GM12878 (cell line): ENCODE results near the gene HEATR1. TPM values are rescaled to one million over a fixed set of nuclear protein-coding genes. Genes with fewer than 3 reads are reported as not detected.

Experiments used
- ATAC-seq: fragments of 200-7000 bp; cut with Tn5 transposase; 3 replicates; pipeline ENCODE4 v1.9.1; 2020; ENCODE audit warnings: mild to moderate bottlenecking, moderate library complexity
- BruUV-seq: library from RNA; stranded (reverse); fragments of 400-500 nt; replicated peaks from 2 replicates; lab custom pipeline; 2021; lab: Mats Ljungman, UMichigan
- CTCF ChIA-PET: fragments of 300-600 bp; sonication (Branson Sonifier 250); formaldehyde crosslinking; extraction: SDS; loops from one replicate; lab custom pipeline; 2021; ENCODE audit warnings: inconsistent platforms; lab: Yijun Ruan, JAX
- POLR2A ChIA-PET: fragments of 350-600 bp; formaldehyde crosslinking; extraction: SDS; loops from one replicate; lab custom pipeline; 2021; ENCODE audit warnings: inconsistent platforms; lab: Charles Lee
- RAD21 ChIA-PET: fragments of 300-600 bp; sonication (Branson Sonifier 250); formaldehyde crosslinking; loops from one replicate; lab custom pipeline; 2023; ENCODE audit warnings: antibody characterized with exemption; ENCODE audit not compliant: unreplicated experiment; lab: Charles Lee
- SMC1A ChIA-PET: fragments of 300-600 bp; sonication (Branson Sonifier 250); formaldehyde crosslinking; loops from one replicate; lab custom pipeline; 2023; ENCODE audit not compliant: unreplicated experiment, uncharacterized antibody; lab: Charles Lee
- DNase-seq: peaks from one replicate; pipeline ENCODE4 v3.0.0-alpha.2; 2011; ENCODE audit warnings: low read depth, low spot score
- FAIRE-seq: peaks from 3 replicates; lab custom pipeline; 2011; peaks lifted over from hg19 to GRCh38; lab: Jason Lieb, UNC
- H2AFZ ChIP-seq: 2 replicates; pipeline ENCODE4 v1.6.0; 2011; ENCODE audit warnings: low read depth, low read length, control low read depth; ENCODE audit not compliant: control insufficient read depth
- H3K27ac ChIP-seq: 2 replicates; pipeline ENCODE4 v1.5.1; 2011; ENCODE audit warnings: control low read depth; ENCODE audit not compliant: control insufficient read depth, insufficient read depth
- H3K27me3 ChIP-seq, 2 experiments: replicated peaks in 1 of 2; 2 replicates each; pipeline versions ENCODE4 v1.6.0 to v1.6.1; 2011; ENCODE audit warnings: low read length in 1 of 2; ENCODE audit not compliant: control insufficient read depth in 2 of 2, insufficient read depth in 2 of 2
- H3K36me3 ChIP-seq, 2 experiments: 2 replicates each; pipeline ENCODE4 v1.5.1; 2011; ENCODE audit warnings: low read length in 1 of 2; ENCODE audit not compliant: control insufficient read depth in 2 of 2, insufficient read depth in 2 of 2
- H3K4me1 ChIP-seq: 2 replicates; pipeline ENCODE4 v1.6.1; 2011; ENCODE audit warnings: mild to moderate bottlenecking, low read length, moderate library complexity, mixed read lengths; ENCODE audit not compliant: control insufficient read depth, insufficient read depth
- H3K4me2 ChIP-seq: 2 replicates; pipeline ENCODE4 v1.6.0; 2011; ENCODE audit warnings: control low read depth; ENCODE audit not compliant: control insufficient read depth, insufficient read depth
- H3K4me3 ChIP-seq: fragments of 200-600 bp; sonication (generic); 2 replicates; pipeline ENCODE4 v1.5.1; 2016
- H3K79me2 ChIP-seq: 2 replicates; pipeline ENCODE4 v1.6.0; 2011; ENCODE audit warnings: low read length; ENCODE audit not compliant: control insufficient read depth, insufficient read depth
- H3K9ac ChIP-seq: 2 replicates; pipeline ENCODE4 v1.8.0; 2011; ENCODE audit warnings: low read length, control low read depth, mixed read lengths; ENCODE audit not compliant: control insufficient read depth, insufficient read depth
- H3K9me3 ChIP-seq: replicated peaks from 3 replicates; pipeline ENCODE4 v1.5.1; 2011; ENCODE audit warnings: mild to moderate bottlenecking, low read length; ENCODE audit not compliant: control insufficient read depth, insufficient read depth
- H4K20me1 ChIP-seq: 2 replicates; pipeline ENCODE4 v1.6.0; 2011; ENCODE audit not compliant: control insufficient read depth, insufficient read depth
- BACH1 ChIP-seq: fragments of 450-650 bp; IDR thresholded peaks from 2 replicates; pipeline ENCODE4 v1.6.1; 2017; ENCODE audit warnings: mild to moderate bottlenecking, borderline replicate concordance
- BCL11A ChIP-seq: IDR thresholded peaks from 2 replicates; pipeline ENCODE4 v1.6.1; 2011; ENCODE audit warnings: low read depth, low read length
- BCLAF1 ChIP-seq: fragments of 450-650 bp; IDR thresholded peaks from 2 replicates; pipeline ENCODE4 v1.6.1; 2017; ENCODE audit warnings: antibody characterized with exemption, mild to moderate bottlenecking, moderate library complexity
- BRCA1 ChIP-seq: IDR thresholded peaks from 2 replicates; pipeline ENCODE4 v1.6.1; 2011; ENCODE audit warnings: low read depth, low read length, improper control_type of control experiment
- CBX5 ChIP-seq: sonication (generic); IDR thresholded peaks from 2 replicates; pipeline ENCODE4 v1.6.1; 2016; ENCODE audit warnings: low read depth, moderate library complexity, mild to moderate bottlenecking, inconsistent platforms
- CEBPB ChIP-seq, 2 experiments: fragments of 150-350 bp in 1 of 2; IDR thresholded peaks; 2 replicates each; pipeline ENCODE4 v1.6.1; 2012 to 2014; ENCODE audit warnings: low read depth in 2 of 2, low read length in 2 of 2, borderline replicate concordance in 1 of 2, inconsistent platforms in 1 of 2
- DPF2 ChIP-seq: fragments of 450-650 bp; IDR thresholded peaks from 2 replicates; pipeline ENCODE4 v1.6.1; 2017; ENCODE audit warnings: mild to moderate bottlenecking
- E2F8 ChIP-seq: fragments of 450-650 bp; IDR thresholded peaks from 2 replicates; pipeline ENCODE4 v1.6.1; 2018; ENCODE audit warnings: mild to moderate bottlenecking, low read depth, moderate library complexity; ENCODE audit not compliant: partially characterized antibody
- FOS ChIP-seq: IDR thresholded peaks from 3 replicates; pipeline ENCODE4 v1.6.1; 2011; ENCODE audit warnings: borderline replicate concordance; ENCODE audit not compliant: insufficient read length; ENCODE audit errors: extremely low read depth
- HCFC1 ChIP-seq: fragments of 150-350 bp; IDR thresholded peaks from 2 replicates; pipeline ENCODE4 v1.6.1; 2014; ENCODE audit warnings: low read length
- HSF1 ChIP-seq: fragments of 150-350 bp; IDR thresholded peaks from 2 replicates; pipeline ENCODE4 v1.6.1; 2014; ENCODE audit warnings: mild to moderate bottlenecking, low read depth, low read length
- KAT2A ChIP-seq: conservative IDR thresholded peaks from 2 replicates; pipeline ENCODE4 v1.6.1; 2011; ENCODE audit warnings: low read depth, low read length; ENCODE audit not compliant: control insufficient read depth
- RBBP5 ChIP-seq: fragments of 200-600 bp; sonication (generic); conservative IDR thresholded peaks from 2 replicates; pipeline ENCODE4 v1.6.1; 2016
- RCOR1 ChIP-seq: conservative IDR thresholded peaks from 2 replicates; pipeline ENCODE4 v1.6.1; 2012; ENCODE audit warnings: low read depth, low read length, improper control_type of control experiment
- RUNX3 ChIP-seq: IDR thresholded peaks from 2 replicates; pipeline ENCODE4 v1.6.1; 2012; ENCODE audit warnings: low read length, inconsistent platforms
- SIN3A ChIP-seq: IDR thresholded peaks from 2 replicates; pipeline ENCODE4 v1.6.1; 2012; ENCODE audit warnings: low read depth, low read length, improper control_type of control experiment
- SMARCA5 ChIP-seq: fragments of 450-650 bp; IDR thresholded peaks from 2 replicates; pipeline ENCODE4 v1.6.1; 2017; ENCODE audit warnings: mild to moderate bottlenecking
- ZBED1 ChIP-seq: IDR thresholded peaks from 2 replicates; pipeline ENCODE4 v1.6.1; 2016; ENCODE audit warnings: borderline replicate concordance
- ZNF622 ChIP-seq: fragments of 450-650 bp; IDR thresholded peaks from 2 replicates; pipeline ENCODE4 v1.6.1; 2017; ENCODE audit warnings: mild to moderate bottlenecking, inconsistent platforms
- WGBS: methylation state at CpG from one replicate; pipeline ENCODE4 v1.1.6; 2016; ENCODE audit warnings: low lambda C conversion rate; ENCODE audit not compliant: insufficient replicate concordance, insufficient coverage; ENCODE audit errors: missing lambda C conversion rate; 5-methylcytosine and 5-hydroxymethylcytosine counted together
- in situ Hi-C: fragments of 300-500 bp; cut with MboI; formaldehyde crosslinking; loops from 9 replicates; pipeline ENCODE4 v1.14.3; 2018; ENCODE audit warnings: mixed read lengths
- intact Hi-C: fragments of 100-400 bp; cut with micrococcal nuclease; formaldehyde crosslinking; loops from one replicate; pipeline ENCODE4 v1.14.2; 2022; ENCODE audit not compliant: unreplicated experiment
- polyA plus RNA-seq, 11 experiments: library from polyadenylated mRNA; depleted of rRNA in 4 of 11; unstranded in 6 of 11; stranded (reverse) in 5 of 11; fragments of >200 nt; fragmentation: Nextera tagmentation in 4 of 11; fragmentation: Illumina TruSeq in 1 of 11; extraction: Ambion mirVana in 4 of 11; extraction: Trizol in 1 of 11; gene quantifications; 1 replicate in 1 of 11; 2 replicates in 10 of 11; pipeline versions ENCODE4 v1.2.1 to v1.2.3, GENCODE V29; 2011 to 2016; ENCODE audit warnings: inconsistent platforms in 2 of 11, missing spikeins in 2 of 11, low read depth in 1 of 11
- total RNA-seq, 4 experiments: library from RNA; depleted of rRNA in 3 of 4; stranded (reverse); fragments of >200 nt in 3 of 4; fragmentation: Illumina TruSeq in 1 of 4; extraction: Trizol in 1 of 4; gene quantifications; 2 replicates each; pipeline versions ENCODE4 v1.2.1 to v1.2.3, GENCODE V29; 2013 to 2021

The HEATR1 gene
- total and polyA plus RNA-seq, 10 of the 15 experiments (the other 5 are each of a cell fraction or from before 2014, with no cell fraction given) = 8.6 to 72.3 (median 41.9) TPM

DNA sequence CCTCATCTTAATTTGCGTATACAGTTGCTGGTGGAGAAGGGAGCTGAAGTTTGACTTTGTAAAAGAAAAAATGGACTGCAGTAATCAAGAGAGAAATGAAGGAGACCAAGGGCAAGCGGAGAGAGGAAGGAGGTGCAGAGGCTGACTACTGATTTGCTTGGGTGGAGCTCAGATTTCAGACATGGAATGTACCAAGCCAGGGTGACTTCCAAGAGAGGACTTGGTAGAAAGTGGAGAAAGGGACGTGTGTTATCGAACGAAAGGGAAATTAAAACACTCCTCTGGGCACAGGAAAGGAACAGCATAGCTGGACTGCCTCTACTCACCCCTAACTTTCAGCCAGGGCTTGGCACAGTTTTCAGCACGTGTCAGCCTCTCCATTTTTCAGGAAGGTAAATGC lies 15.1 kb upstream of the HEATR1 start:
- no peak overlapping the region for H2AFZ ChIP-seq

More for the DNA sequence above, 15.1 kb upstream of the HEATR1 start:
- TF ChIP-seq KAT2A (no peak), SIN3A (no peak), BACH1 (no peak), HCFC1 (no peak), ZBED1 (no peak), DPF2 (no peak), CEBPB (IDR thresholded peaks at IDR 0.05; ENCODE audit: borderline replicate concordance in 1 of 2, low read depth in 2 of 2, low read length in 2 of 2) (no peak), ZNF622 (no peak), FOS (no peak), BCLAF1 (no peak), CBX5 (no peak), E2F8 (no peak), BCL11A (no peak), BRCA1 (no peak), RBBP5 (no peak), HSF1 (no peak), RCOR1 (no peak), RUNX3 (no peak), SMARCA5 (no peak)
- Histone ChIP-seq H3K9me3 (no peaks in the 10 kb centered on the region; the same call in 2 of the 3 replicates), H3K27ac (no peak overlapping the region), H3K4me3 (no peak overlapping the region), H3K4me2 (no peak overlapping the region), H3K36me3 (no peaks in the 10 kb centered on the region), H3K79me2 (no peaks in the 10 kb centered on the region), H3K9ac (no peak overlapping the region), H3K4me1 (no peaks in the 10 kb centered on the region), H4K20me1 (no peaks in the 10 kb centered on the region), H3K27me3 (peaks cover 0 to 4% of the 10 kb centered on the region in 2 experiments; a peak in 1 of 4 replicates)
- BruUV-seq = no TSS peak
- intact Hi-C loops (no loop called here), in situ Hi-C loops (no loop called here)
- POLR2A ChIA-PET = no interaction called here
- FAIRE-seq = no peak
- RAD21 ChIA-PET = no interaction called here
- WGBS = 40% methylated on average over 6 of the region's 6 CpGs
- ATAC-seq = no peak
- SMC1A ChIA-PET = no interaction called here
- CTCF ChIA-PET = no interaction called here
- no peak for DNase-seq
